ENCODE measurements around the gene XAB2. TPM values are rescaled to one million over a fixed set of nuclear protein-coding genes. Genes with fewer than 3 reads are reported as not detected.

The XAB2 gene
- total RNA-seq: 24.3 and 33.9 TPM in 2 replicates

DNA sequence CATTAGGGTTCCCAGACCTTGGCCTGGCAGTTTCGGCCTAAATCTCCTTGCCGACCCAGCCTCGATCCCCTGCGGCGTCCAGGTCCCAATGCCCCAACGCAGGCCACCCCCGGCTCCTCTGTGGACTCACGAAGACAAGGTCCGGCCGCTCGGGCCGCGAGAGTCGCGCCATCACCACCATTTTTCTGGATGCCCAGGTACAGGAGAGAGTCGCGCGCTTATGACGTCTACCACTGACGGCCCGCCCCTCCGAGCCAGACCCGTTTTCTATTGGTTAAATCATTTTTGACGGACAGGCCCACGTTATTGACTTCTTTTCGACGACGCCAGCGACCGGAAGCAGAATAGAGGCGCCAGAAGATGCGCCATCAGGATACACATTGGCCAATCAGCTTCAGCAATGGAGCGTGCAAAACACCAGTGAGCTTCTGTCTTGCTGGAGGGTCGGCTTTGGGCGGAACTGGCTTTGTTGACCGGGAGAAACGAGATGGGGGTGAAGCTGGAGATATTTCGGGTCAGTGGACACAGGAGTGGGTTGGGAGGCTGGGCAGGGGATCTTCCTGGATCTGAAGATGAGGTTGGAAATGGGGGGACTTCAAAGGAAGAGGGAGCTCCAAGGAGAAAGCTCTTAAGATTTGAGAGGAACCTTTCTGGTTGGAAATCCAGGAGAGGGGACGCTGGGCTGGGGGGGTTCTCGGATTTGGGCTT is at the start of gene XAB2, which contains the start of gene PET100:
Gene XAB2, minus strand, starts transcription at position 199 of the 708 bp plus-strand sequence. Its CDS starts 18 bp downstream, at position 181.
Gene PET100, plus strand, starts transcription at position 447 of the 708 bp plus-strand sequence. Its CDS starts 41 bp downstream, at position 488.

GRCh38 chr19:7676854-7677253 is 47.5 kb upstream of the XAB2 start, which contains the start of gene MCEMP1:
TSS of gene MCEMP1 (plus strand) at chr19:7677090. CDS start at chr19:7677121, 31 bp downstream.

GRCh38 chr19:7668842-7669241 is 39.5 kb upstream of the XAB2 start, which contains the start of gene RETN:
TSS of gene RETN (plus strand) at chr19:7669049. CDS start at chr19:7669327, 278 bp downstream.

DNA sequence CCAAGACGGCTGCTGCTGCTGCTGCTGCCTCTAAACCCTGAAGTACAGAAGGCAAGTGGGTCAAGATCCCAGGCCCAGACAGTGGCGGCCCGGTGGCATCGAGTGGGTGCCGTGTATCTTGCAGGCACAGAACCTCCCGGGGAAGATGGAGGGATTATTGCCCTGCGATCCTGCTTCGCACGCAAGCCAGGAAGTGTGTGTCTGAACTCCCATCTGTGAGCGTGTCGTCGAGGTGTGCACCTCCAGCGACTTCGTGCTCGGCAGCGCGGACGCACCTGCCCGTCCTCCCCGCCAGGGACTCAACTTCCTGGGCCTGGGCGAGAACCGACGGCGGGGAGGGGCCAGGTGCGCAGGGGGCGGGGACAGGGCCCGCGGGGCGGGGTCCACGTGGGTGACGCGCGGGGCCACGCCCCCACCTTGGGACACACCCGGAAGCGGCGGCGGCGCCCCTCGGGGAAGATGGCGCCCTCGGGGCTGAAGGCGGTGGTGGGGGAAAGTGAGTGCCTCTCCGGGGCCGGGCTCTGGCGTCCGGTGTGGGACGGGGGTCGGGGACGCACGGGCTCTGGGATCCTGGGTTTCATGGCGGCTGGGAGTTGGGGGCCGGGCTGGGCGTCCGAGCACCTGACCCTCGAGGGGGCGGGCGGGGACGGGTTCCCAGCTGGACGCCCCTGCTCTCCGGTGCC is 7.5 kb upstream of the XAB2 start, which contains the start of gene STXBP2:
Gene STXBP2, plus strand, starts transcription at position 420 of the 683 bp plus-strand sequence. Its CDS starts 40 bp downstream, at position 460.

DNA sequence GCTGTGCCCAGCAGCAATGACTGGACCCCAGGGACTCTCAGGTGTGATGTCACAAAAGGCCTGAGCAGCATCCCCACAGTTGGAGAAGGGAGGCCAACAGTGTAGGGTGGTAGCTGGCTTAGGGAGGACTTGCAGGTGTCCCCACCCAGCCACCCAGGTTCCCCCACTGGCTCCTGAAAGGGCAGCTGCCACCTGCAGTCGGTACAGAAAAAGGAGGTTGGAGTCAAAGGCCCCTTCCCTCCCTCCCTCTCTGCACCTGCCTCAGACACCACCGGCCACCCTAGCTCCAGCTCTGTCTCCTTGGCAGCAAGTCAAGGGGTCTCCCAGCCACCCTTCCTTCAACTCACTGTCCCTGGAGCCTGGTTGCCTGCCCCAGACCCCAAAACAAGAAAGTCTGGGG is 4.4 kb upstream of the XAB2 start, which contains the start of gene PCP2:
Gene PCP2, minus strand, starts transcription at position 22 of the 400 bp plus-strand sequence. CDS start 262 bp downstream, outside the sequence.

GRCh38 chr19:7595466-7596133 is 33.7 kb downstream of the XAB2 start, which contains the start of gene CAMSAP3:
TSS of gene CAMSAP3 (plus strand) at chr19:7595863. CDS start at chr19:7596003, 140 bp downstream.

Other genes starting within 250 kb of the XAB2 start
- 3.7 and 5.8 TPM in 2 replicates for gene PEX11G, start 140.5 kb downstream of the XAB2 start, total RNA-seq
- 43.9 and 50.9 TPM in 2 replicates for gene ZNF358, start 113.4 kb downstream of the XAB2 start, total RNA-seq
- gene MCOLN1, start 106.9 kb downstream of the XAB2 start, total RNA-seq: 8.3 and 14.9 TPM in 2 replicates
- 63.4 and 71.9 TPM in 2 replicates for gene PNPLA6, start 93.8 kb downstream of the XAB2 start, total RNA-seq
- gene CAMSAP3, start 33.7 kb downstream of the XAB2 start, total RNA-seq: under 0.01 TPM in 1 of 2 replicates, not detected in the other
- gene PET100, start 248 bp upstream of the XAB2 start, total RNA-seq: 5.6 and 19.8 TPM in 2 replicates
- not detected in 2 replicates for gene PCP2, start 4.2 kb upstream of the XAB2 start, total RNA-seq
- 27.7 and 33.0 TPM in 2 replicates for gene STXBP2, start 7.6 kb upstream of the XAB2 start, total RNA-seq
- not detected in 2 replicates for gene RETN, start 39.5 kb upstream of the XAB2 start, total RNA-seq
- not detected in 2 replicates for gene MCEMP1, start 47.5 kb upstream of the XAB2 start, total RNA-seq
- 68.4 and 130 TPM in 2 replicates for gene TRAPPC5, start 51.3 kb upstream of the XAB2 start, total RNA-seq
- not detected in 2 replicates for gene FCER2, start 72.6 kb upstream of the XAB2 start, total RNA-seq
- gene CLEC4G, start 102.6 kb upstream of the XAB2 start, total RNA-seq: not detected in 2 replicates
- gene CD209, start 118.0 kb upstream of the XAB2 start, total RNA-seq: not detected in 2 replicates
- gene CLEC4M, start 133.7 kb upstream of the XAB2 start, total RNA-seq: not detected in 2 replicates
- gene EVI5L, start 200.7 kb upstream of the XAB2 start, total RNA-seq: 18.1 and 18.2 TPM in 2 replicates
- gene PRR36, start 244.8 kb upstream of the XAB2 start, total RNA-seq: not detected in 2 replicates

Measured in cardiac atrium fibroblast (primary cell).